GM18873 (cell line): ENCODE measurements around the gene RAB15.

Source experiments
- ATAC-seq: cut with Tn5 transposase; IDR thresholded peaks from one replicate; pipeline ENCODE4 v1.9.1; 2021; ENCODE audit warnings: mild to moderate bottlenecking, moderate library complexity, moderate number of reproducible peaks; ENCODE audit not compliant: unreplicated experiment, low FRiP score

The RAB15 gene

DNA sequence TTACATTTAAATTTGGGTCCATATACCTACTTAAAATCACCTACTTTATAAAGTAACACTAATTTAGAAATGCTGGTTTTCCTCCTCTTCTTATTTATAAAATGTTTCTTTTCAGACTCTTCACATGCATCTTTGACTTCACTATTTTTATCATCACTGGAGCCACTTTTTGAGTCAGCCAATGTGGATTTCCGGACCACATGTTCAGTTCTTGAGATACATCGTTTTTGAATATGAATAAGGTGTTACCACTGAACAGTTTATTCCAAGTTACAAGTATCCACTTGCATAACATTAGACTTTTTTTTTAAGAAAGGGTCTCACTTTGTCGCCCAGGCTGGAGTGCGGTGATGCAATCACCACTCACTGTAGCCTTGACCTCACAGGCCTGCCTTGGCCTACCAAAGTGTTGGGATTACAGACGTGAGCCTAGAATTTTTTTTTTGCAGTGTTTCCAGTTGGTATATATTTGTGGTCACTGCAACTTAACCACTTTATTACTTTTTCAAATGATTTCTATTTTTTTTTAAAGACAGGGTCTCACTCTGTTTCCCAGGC lies 20.3 kb upstream of the RAB15 start:
- ATAC-seq, result no peak

DNA sequence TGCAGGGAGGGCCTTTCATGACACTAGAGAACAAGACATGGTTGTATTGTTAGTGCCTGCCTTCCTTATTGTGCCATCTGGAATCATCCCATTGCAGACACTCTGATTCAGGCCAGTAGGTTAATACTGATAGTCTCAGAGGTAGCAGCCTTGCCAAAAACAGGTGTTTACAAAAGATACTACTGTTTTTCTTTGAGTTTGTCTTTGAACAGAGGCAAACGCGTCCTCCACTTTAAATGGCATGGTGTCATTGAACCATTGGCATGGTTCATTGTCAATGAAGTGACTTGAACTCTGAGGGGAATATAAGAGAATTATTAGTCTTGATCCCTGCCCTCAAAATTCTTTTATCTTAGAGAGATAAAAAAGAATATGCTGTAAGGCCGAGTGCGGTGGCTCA lies 18.8 kb upstream of the RAB15 start:
- ATAC-seq, result no peak

- ATAC-seq, result no peak
Observed at GRCh38 chr14:64990296-64990695, 18.2 kb upstream of the RAB15 start.

DNA sequence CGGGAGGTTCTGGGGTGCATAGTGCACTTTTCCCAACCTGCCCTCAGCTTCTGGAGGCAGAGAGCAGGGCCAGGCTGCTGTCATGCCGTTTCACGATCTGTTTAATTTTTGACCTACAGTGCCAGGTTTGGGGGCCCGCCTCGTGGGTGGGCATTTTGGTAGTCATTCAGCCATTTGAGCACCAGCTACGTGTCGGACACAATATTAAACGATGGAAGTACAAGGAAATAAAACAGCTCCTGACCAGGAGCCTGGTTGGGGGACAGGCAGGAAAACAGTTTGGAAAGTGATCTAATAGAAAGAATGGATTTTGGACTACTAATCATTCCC lies 15.3 kb upstream of the RAB15 start:
- no peak for ATAC-seq

DNA sequence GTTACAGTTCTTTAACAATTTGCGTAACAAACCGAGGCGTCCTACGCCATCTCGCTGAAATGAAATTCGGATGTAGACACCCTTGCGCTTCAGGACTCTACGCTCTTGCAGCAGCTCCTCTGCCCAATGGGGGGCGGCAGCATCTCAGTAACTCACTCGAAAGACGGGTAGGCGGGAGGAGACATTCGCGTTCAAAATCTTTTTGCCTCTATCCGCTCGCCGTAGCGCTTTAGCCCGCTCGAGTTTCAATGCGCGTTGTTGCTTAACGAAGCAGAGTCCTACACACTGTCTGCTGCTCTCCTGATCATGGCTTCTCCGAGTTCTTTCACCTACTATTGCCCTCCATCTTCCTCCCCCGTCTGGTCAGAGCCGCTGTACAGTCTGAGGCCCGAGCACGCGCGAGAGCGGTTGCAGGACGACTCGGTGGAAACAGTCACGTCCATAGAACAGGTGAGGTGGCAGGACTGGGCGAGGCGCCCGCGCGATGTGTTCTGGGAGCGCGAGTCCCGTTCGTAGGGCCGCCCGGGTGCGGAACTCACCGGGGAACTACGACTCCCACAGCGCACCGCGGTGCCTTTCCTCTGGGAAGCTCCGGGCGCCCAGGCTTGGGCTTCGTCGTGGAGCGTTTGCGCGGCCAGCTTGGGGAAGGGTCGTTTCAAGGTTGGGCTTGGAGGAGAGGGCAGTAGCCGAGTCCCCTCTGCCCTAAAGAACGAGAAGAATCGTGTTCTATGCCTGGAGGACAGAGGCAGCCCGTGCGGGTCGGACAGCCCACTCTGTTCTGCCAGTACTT lies 14.7 kb upstream of the RAB15 start, which contains the start of gene FNTB:
Gene FNTB, plus strand, starts transcription at position 248 of the 790 bp plus-strand sequence. Its CDS starts 59 bp downstream, at position 307.
- peak; percentile 79 for ATAC-seq

GRCh38 chr14:64983439-64984310 lies 11.5 kb upstream of the RAB15 start:
- ATAC-seq, result no peak

- ATAC-seq, result no peak
Observed at GRCh38 chr14:64979336-64980074, 7.4 kb upstream of the RAB15 start.

- no peak for ATAC-seq
Observed at GRCh38 chr14:64974563-64974962, 2.4 kb upstream of the RAB15 start.

DNA sequence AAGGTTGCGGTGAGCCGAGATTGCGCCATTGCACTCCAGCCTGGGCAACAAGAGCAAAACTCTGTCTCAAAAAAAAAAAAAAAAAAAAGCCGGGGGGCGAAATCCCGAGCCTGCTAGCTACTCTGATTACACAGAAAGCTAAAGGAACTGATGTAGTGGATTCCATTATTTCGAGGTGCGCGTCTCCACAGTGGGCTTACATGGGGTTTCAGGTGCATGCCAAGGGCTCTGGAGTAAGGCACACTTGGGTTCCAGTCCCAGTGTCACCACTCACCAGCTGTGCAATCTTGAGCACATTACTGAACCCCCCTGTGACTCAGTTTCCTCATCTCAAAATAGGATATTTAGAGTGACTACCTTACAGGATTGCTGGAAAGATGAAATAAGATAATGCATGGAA lies 1.7 kb upstream of the RAB15 start:
- no peak for ATAC-seq

GRCh38 chr14:64973026-64973442 lies 898 bp upstream of the RAB15 start:
- ATAC-seq, result no peak

GRCh38 chr14:64971491-64971942 lies 619 bp downstream of the RAB15 start:
- no peak for ATAC-seq

DNA sequence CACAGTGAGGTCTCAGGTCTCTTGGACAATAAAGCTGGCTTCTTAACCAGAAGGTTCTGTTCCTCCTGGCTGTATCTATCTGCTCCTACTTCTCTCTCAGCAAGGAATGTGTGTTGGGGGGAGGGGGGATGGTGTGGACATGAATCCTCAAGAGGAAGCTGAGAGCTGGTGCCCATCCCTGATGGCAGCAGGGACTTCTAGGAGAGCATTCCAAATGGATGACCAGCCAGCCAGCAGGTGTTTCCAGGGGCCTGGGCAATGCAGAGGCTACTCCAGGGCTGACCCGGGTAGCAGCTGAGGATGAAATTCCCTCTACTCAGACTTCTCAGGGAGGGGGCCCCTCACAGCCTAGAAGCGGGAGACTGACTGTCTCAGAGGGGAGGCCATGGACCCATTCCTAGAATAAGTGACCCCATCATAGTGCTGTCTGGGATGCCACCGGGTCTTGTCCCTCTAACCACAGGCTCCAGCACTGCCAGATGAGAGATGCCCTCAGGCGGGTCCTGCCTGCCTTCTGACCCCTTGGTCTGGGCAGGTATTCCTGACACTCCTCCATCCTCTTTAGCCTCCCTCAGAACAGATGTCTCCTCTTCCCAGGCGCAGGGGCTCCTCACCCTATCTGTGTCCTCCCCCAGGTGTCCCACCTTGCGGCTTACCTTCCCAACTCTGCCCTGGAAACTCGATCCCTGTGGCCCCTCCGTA lies 1.2 kb downstream of the RAB15 start:
- no peak for ATAC-seq

DNA sequence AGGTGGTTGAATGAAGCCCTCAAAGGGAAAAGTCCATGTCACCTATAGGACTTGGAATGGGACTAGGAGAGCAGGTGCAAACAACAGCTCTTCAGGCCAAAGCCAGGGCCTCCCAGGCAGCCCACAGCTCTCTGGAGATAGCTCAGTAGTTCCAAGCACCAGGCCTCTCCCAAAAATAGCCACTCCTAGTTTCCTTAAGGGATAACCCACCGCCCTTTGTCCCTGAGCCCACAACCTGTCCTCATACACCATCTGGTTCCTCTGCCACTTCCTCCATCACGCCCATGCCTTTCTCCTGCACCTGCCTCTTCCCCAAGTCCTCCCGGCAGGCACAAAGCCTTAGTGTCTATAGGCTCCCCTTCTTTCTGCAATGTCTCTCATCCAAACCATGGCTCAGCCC lies 2.1 kb downstream of the RAB15 start:
- ATAC-seq, result no peak

- no peak for ATAC-seq
Observed at GRCh38 chr14:64968651-64969050, 3.5 kb downstream of the RAB15 start.

DNA sequence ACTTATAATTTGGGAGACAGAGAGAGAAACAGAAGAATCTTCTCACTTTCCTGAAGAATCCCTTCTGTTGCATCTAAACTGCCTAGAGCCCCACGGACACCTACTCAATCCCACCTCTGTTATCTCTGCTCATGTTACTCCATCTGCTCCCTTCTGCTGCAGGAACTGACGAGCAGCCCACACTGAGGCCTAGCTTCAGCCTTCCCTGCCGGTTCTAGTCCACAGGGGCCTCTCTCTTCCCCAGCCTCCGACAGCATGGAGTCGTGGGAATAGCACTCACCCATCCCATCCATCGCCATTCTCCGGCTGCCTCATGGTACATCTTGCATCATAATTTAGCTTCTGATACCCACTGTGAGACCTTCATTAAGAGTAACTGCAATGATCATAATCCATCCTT lies 4.0 kb downstream of the RAB15 start:
- ATAC-seq, result no peak

- ATAC-seq, result no peak
Observed at GRCh38 chr14:64966976-64967375, 5.2 kb downstream of the RAB15 start.

DNA sequence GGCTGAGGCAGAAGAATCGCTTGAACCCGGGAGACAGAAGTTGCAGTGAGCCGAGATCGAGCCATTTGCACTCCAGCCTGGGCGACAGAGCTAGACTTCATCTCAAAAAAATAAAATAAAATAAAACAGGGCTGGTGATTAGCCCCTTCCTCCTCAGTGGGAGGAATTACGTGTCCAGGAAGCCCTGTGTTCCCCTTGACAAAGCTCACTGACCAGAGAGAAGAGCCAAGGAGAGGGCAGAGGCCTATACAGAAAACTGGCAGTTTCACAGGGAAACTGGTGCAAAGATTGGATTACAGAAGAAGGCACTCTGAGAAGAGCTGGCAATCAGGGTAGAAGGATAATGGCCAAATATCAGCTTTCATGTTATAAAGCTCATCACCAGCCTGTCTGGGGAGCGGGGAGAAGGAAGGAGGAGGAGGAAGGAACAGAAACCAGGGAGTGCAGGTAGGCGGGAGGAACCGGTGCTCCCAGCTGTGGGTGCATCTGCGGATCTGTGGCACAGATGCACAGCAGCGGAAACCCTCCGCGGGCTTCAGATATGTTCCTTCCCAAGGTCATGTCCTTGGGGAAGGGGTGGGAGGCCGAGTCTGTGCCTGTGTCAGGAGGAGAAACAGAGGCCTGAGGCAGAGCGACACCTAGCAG lies 6.7 kb downstream of the RAB15 start:
- no peak for ATAC-seq

- no peak for ATAC-seq
Observed at GRCh38 chr14:64963611-64964010, 8.5 kb downstream of the RAB15 start.

DNA sequence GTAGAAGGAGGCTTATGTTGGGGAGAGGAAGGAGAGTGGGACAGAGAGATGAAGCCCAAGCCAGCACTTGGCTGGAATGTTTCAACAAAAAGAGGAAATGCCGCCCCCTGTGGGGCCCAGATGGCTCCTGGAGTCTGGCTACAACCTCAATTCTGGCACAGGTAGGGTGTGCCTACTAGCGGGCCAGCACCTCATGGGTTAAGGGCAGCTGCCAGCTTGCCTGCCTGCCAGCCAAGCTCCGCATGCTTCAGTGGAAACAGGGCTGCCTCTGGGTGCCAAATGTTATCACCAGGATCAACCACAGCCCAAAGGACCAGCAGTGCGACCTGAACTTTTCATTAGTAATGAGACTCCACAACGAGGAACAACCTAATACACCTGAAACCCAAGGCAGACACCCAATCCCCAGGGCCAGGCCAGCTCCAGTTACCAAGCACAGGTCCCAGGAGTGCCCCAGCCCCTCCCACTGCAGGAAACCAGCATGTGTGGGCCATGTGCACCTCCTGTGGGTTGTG lies 11.3 kb downstream of the RAB15 start:
- no peak for ATAC-seq
